M059J (cell line): ENCODE results near the gene GINS1. TPM values are rescaled to one million over a fixed set of nuclear protein-coding genes. Genes with fewer than 3 reads are reported as not detected.
"Not testable (repeated sequence)": the region's sequence is repeated elsewhere in the genome, so short reads cannot be mapped to it uniquely, and the experiment has no call there.

Experiments
- DNase-seq: peaks from one replicate; pipeline ENCODE4 v3.0.0-alpha.2; 2012; ENCODE audit warnings: low read depth
- total RNA-seq: library from RNA; depleted of rRNA; stranded (reverse); fragments of >200 nt; shearing (Covaris generic); gene quantifications from 2 replicates; pipeline ENCODE4 v1.2.3, GENCODE V29; 2014

GINS1 gene
- total RNA-seq, 1 experiment from 2014 or later = 41.3 TPM

GRCh38 chr20:25389858-25390537 is 17.5 kb upstream of the GINS1 start:
- peak; percentile 48 for DNase-seq

GRCh38 chr20:25390538-25391528 is 16.6 kb upstream of the GINS1 start, which contains the start of gene ABHD12:
Gene ABHD12, minus strand, starts transcription at chr20:25390835. Its CDS starts 132 bp downstream, at chr20:25390703.
- DNase-seq = peak; percentile 99

- DNase-seq = no peak
Observed at GRCh38 chr20:25394276-25394675, 13.2 kb upstream of the GINS1 start.

DNA sequence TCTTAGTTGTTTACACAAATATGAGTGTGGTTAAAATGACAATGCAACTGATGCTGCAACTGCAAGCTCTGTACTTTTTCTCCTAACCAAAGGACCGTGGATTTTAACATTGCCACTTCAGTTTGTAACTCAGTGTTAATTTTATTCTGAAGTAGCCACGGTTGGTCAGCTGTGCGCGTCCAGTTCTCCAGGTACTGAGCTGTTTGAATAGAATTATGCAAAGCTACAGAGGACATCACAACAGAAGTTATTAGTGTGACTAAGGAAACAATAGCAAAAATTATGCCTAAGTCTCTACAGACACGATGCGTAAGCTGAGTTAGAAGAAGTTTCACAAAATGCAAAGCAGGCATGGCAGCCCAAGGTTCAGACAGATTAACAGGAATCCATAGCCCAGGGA is 12.5 kb upstream of the GINS1 start:
- no peak for DNase-seq

DNA sequence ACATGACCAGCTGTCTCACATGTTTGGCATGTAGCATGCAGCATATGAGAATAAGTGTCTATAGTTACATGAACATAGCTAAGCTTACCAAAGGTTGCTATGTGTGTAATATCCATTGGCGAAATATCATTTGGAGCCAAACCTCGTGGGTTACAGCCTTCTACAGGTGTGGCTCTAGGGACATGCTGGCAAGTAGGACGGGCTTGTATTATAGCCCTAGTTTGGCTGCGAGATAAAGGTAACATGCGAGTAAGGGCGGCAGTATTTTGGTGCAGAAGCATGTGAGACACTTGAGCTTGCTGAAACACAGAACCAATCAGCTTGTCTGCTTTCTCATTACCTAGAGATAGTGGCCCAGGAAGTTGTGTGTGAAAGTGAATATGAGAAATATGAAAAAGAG is 10.4 kb upstream of the GINS1 start:
- no peak for DNase-seq

- peak; percentile 72 for DNase-seq
Observed at GRCh38 chr20:25397821-25398220, 9.7 kb upstream of the GINS1 start.

- peak; percentile 73 for DNase-seq
Observed at GRCh38 chr20:25398376-25399036, 9.0 kb upstream of the GINS1 start.

- peak; percentile 88 for DNase-seq
Observed at GRCh38 chr20:25399037-25399430, 8.4 kb upstream of the GINS1 start.

DNA sequence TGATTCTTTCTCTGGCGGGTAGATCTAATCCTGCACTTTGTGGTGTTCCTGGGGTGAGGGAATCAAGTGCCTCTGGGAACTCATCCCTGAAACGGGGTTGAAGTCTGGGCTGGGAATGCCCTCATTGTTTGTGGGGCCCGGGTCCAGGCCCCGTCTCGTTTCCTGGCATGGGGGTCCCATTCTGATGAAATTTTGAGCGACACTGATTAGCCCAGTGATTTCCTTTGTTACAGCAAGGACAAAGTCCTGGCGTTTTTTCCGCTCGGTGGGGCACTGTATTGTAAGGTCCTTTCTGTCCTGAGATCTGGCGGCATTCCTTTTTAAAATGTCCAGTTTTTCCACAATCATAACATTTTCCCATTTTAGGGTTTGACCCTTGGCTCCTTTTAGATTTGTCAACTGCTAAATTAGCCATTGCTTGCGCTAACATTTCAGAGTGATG is 7.2 kb upstream of the GINS1 start:
- DNase-seq = not testable (repeated sequence)

GRCh38 chr20:25402583-25402982 is 4.9 kb upstream of the GINS1 start:
- DNase-seq = peak; percentile 35

DNA sequence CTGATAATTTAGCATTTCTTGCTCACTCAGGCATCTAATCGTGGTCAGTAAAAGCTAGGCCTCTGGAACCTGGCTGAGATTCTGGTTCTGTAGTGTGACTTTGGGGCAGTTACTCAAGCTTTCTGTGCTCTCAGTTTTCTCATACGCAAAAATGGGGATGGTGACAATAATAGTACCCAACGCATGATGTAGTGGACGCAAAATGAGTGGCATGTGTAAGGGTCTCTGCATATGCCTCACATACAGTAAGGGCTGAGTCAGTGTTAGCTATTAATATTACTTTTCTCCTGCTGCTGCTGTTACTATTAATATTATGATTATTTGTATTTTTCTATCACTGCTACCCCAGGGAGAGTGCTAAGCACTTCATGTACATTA is 686 bp downstream of the GINS1 start:
- DNase-seq = peak; percentile 14

DNA sequence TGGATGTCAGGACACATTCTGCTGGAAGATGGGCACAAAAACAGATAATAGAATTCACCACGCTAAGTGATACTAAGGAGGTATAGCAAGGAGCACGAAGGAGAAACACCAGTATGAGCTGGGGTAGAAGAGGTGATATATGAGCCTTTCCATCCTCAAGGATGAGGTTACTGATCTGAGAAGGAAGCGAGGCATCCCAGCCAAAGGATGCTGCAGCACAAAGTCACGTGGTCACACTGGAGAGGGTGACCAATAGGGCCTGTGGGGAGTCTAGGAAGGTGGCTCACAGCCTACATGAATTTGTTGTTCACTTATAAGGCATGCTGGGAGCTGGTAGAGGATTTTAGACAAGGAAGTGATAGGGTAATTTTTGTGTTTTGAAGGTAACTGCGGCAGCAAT is 1.4 kb downstream of the GINS1 start:
- DNase-seq = no peak

- peak; percentile 58 for DNase-seq
Observed at GRCh38 chr20:25418776-25419175, 11.3 kb downstream of the GINS1 start.

GRCh38 chr20:25421102-25421501 is 13.6 kb downstream of the GINS1 start:
- DNase-seq = no peak

GRCh38 chr20:25422032-25422431 is 14.6 kb downstream of the GINS1 start:
- no peak for DNase-seq

DNA sequence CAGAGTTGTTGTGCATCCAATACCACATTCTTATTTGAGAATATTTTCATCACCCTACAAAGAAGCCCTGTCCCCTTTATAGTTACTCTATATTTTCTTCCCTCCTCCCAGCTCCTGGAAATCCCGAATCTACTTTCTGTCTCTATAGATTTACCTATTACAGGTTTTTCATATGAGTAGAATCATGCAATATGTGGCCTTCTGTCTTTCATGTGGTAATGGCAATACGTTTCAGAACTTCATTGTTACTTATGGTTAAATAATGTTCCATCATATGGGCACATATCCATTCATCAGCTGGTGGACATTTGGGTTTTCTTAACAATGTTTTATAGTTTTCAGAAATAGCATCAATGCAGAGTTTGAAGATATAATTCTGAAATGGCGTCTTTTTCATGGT is 17.1 kb downstream of the GINS1 start:
- DNase-seq = no peak

- DNase-seq = no peak
Observed at GRCh38 chr20:25437153-25437581, 29.7 kb downstream of the GINS1 start.

DNA sequence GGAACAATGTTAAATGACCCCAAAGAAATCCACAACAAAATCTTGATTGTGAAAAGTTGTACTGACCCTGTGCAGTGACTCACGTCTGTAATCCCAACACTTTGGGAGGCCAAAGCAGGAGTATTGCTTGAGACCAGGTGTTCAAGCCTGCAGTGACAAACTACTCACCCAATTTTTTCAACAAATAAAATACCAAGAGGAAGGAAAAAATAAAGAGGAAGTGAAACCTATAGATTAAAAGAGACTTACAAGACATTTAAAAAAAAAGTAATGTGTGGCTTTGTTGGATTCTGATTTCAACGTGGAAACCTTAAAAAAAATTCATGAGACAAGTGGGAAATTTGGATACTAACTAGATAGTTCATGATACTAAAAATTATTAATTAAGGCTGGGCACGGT is 31.9 kb downstream of the GINS1 start:
- no peak for DNase-seq

DNA sequence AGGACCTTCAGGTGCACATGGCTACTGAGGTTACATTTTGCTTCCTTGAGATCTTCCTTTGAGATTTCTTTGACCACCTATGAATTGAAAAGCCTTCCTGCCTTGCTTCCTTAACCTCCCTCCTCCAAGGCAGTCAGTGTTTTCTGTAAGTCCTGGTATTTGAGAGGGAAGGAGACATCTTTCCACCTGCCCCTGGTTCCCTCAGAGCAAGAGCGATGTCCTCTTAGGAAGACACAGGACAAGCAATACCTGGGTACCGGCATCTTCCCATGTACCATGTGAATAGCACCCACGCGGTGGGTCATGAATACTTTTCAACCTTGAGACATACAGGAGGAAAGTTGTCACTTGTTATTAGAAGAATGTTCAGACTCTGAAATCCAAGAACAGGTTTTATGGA is 37.1 kb downstream of the GINS1 start:
- DNase-seq = no peak

DNA sequence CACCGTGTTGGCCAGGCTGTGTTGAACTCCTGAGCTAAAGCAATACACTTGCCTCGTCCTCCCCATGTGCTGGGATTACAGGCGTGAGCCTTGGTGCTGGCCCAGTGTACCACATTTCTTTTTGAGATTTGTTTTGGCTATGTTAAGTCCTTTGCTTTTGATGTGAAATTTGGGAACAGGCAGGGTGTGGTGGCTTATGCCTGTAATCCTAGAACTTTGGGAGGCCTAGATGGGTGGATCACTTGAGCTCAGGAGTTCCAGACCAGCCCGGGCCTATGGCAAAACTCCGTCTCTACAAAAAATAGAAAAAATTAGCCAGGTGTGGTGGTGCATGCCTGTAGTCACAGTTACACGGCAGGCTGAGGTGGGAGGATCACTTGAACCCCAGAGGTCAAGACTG is 40.2 kb downstream of the GINS1 start:
- DNase-seq = no peak

- no peak for DNase-seq
Observed at GRCh38 chr20:25452333-25452732, 44.9 kb downstream of the GINS1 start.
